Embryonic facial prominence (tissue), 1 donor: Measurements from ENCODE around the gene RPA1.
"Not testable (repeated sequence)": the region's sequence is repeated elsewhere in the genome, so short reads cannot be mapped to it uniquely, and the experiment has no call there.

ENCODE experiments used
- DNase-seq: peaks from one replicate; pipeline ENCODE4 v3.0.0-alpha.2; 2016; ENCODE audit errors: extremely low spot score

RPA1 gene

GRCh38 chr17:1813088-1813487, 16.7 kb upstream of the RPA1 start:
- no peak for DNase-seq

GRCh38 chr17:1820528-1821252, 9.1 kb upstream of the RPA1 start:
- DNase-seq, result no peak

GRCh38 chr17:1829216-1829591, 601 bp upstream of the RPA1 start:
- no peak for DNase-seq

- DNase-seq, result no peak
Observed at GRCh38 chr17:1830288-1830687, 483 bp downstream of the RPA1 start.

- DNase-seq, result no peak
Observed at GRCh38 chr17:1834380-1835149, 4.8 kb downstream of the RPA1 start.

GRCh38 chr17:1839516-1839915, 9.7 kb downstream of the RPA1 start:
- no peak for DNase-seq

GRCh38 chr17:1843947-1844346, 14.1 kb downstream of the RPA1 start:
- DNase-seq, result no peak

GRCh38 chr17:1847191-1847590, 17.4 kb downstream of the RPA1 start:
- DNase-seq, result no peak

GRCh38 chr17:1852327-1852726, 22.5 kb downstream of the RPA1 start:
- DNase-seq, result no peak

GRCh38 chr17:1853698-1854097, 23.9 kb downstream of the RPA1 start:
- no peak for DNase-seq

GRCh38 chr17:1856462-1856861, 26.7 kb downstream of the RPA1 start:
- not testable (repeated sequence) for DNase-seq

- no peak for DNase-seq
Observed at GRCh38 chr17:1860978-1861377, 31.2 kb downstream of the RPA1 start.

- DNase-seq, result no peak
Observed at GRCh38 chr17:1861391-1862010, 31.7 kb downstream of the RPA1 start.

- DNase-seq, result no peak
Observed at GRCh38 chr17:1865252-1866037, 35.6 kb downstream of the RPA1 start.

- no peak for DNase-seq
Observed at GRCh38 chr17:1867307-1867706, 37.5 kb downstream of the RPA1 start.

GRCh38 chr17:1868090-1868489, 38.3 kb downstream of the RPA1 start:
- DNase-seq, result no peak

- no peak for DNase-seq
Observed at GRCh38 chr17:1870592-1870991, 40.8 kb downstream of the RPA1 start.

- DNase-seq, result no peak
Observed at GRCh38 chr17:1871756-1872155, 42.0 kb downstream of the RPA1 start.

- DNase-seq, result no peak
Observed at GRCh38 chr17:1872254-1872653, 42.4 kb downstream of the RPA1 start.

- no peak for DNase-seq
Observed at GRCh38 chr17:1872976-1873375, 43.2 kb downstream of the RPA1 start.

- no peak for DNase-seq
Observed at GRCh38 chr17:1873418-1873817, 43.6 kb downstream of the RPA1 start.

- no peak for DNase-seq
Observed at GRCh38 chr17:1875597-1875996, 45.8 kb downstream of the RPA1 start.
